ENCODE data around the gene OLA1. TPM values are rescaled to one million over a fixed set of nuclear protein-coding genes. Genes with fewer than 3 reads are reported as not detected.
A peak's percentile ranks its signal among the peaks of the same experiment; 100 is the strongest.

OLA1 gene
- total and polyA plus RNA-seq, 7 donors: 51.5 to 99.6 (median 67.6) TPM

DNA sequence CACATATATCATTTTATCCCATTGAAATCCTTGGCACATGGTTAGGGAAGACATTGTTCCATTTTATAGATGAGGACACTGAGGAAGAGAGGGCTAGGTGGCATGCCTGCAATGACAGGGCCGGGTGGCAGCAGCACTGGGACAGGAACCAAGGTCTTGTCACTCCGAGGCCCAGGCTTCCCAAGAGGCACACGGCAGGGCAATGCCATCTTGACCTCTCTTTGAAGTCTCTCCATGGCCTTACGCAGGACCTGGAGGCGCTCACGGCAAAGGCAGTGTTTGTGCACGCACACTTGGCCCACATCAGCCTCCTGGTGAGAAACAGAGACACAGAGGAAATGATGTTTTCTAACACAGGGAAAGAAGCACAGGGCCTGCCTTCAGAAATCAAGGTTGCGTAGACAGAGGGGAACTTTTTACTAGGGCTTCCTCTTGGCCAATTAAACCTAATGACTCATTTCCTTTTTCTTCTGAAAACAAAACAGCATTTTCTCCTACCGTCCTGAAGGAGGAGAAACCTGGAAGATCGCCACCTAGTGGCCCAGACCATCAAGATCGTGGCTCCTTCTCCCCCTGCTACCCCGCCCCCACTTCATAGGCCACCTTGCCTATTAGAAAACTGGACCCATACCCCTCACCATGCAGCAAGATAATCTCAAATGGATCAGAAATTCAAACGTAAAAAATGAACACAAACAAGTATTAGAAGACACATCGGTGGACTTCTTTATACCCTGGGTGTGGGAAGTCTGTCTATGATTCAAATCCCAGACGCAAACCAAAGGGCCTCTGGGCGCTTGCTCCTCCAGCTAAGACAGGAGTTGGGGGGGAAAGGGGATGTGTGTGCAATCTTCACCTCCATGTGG, 208.5 kb downstream of the OLA1 start:
- peak overlapping the region in 3 of 4 donors; percentile 24 to 36 (median 26) for H3K4me3 ChIP-seq
- H3K9me3 ChIP-seq: no peaks in the 10 kb centered on the region
- no peaks in the 10 kb centered on the region for H3K27me3 ChIP-seq
- no peaks in the 10 kb centered on the region for H3K36me3 ChIP-seq
- WGBS, 2 donors: 30 to 42% methylated on average over 16 of the region's 16 CpGs
- peak; percentile 95 for DNase-seq
- TF ChIP-seq POLR2A (IDR thresholded peaks at IDR 0.05) (no peak), POLR2AphosphoS5 (IDR thresholded peaks at IDR 0.05) (peak in 3 of 4 donors; percentile 54 to 65 (median 61)), EP300 (IDR thresholded peaks at IDR 0.05) (peak in 1 of 4 donors; percentile 26)
- TF ChIP-seq, protein P1, sequence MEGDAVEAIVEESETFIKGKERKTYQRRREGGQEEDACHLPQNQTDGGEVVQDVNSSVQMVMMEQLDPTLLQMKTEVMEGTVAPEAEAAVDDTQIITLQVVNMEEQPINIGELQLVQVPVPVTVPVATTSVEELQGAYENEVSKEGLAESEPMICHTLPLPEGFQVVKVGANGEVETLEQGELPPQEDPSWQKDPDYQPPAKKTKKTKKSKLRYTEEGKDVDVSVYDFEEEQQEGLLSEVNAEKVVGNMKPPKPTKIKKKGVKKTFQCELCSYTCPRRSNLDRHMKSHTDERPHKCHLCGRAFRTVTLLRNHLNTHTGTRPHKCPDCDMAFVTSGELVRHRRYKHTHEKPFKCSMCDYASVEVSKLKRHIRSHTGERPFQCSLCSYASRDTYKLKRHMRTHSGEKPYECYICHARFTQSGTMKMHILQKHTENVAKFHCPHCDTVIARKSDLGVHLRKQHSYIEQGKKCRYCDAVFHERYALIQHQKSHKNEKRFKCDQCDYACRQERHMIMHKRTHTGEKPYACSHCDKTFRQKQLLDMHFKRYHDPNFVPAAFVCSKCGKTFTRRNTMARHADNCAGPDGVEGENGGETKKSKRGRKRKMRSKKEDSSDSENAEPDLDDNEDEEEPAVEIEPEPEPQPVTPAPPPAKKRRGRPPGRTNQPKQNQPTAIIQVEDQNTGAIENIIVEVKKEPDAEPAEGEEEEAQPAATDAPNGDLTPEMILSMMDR (IDR thresholded peaks at IDR 0.05): peak; percentile 81 to 85 (median 82)
- H3K27ac ChIP-seq: peak overlapping the region; percentile 78 to 82 (median 78)
- intact Hi-C loops (cut with DNase I): loop anchor here (1.0 to 10.0 kb wide), 3 partner anchors 73 to 635 kb away; no protein-coding TSS in a partner anchor
- H3K4me1 ChIP-seq: peaks cover 0 to 5% (median 4%) of the 10 kb centered on the region in 4 donors

DNA sequence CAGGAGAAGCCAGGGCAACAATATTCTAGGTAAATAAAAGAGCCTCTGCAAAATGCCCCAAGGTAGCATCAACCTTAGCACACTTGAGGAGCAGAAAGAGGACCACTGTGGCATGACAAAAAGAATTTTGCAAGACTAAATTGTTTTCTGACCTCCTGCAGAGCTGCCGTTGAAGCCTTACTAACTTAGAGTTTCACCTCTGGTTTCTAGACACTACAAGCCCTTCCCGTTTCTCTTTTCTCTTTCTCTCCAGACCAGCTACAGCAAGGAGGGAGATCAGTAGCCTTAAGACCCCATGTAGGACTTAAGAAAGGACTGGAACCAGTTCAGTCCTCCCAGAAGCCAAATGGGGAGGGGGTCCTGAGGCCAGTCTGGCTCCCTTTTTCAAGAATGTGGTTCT, 209.9 kb downstream of the OLA1 start:
- Histone ChIP-seq H3K4me1 (peaks cover 0 to 5% (median 4%) of the 10 kb centered on the region in 4 donors), H3K27ac (peak overlapping the region in 1 of 4 donors; percentile 82), H3K9me3 (no peaks in the 10 kb centered on the region), H3K4me3 (no peak overlapping the region), H3K27me3 (no peaks in the 10 kb centered on the region), H3K36me3 (no peaks in the 10 kb centered on the region)
- intact Hi-C loops (cut with DNase I): no loop called here
- 80 to 81% methylated on average over 2 of the region's 2 CpGs for WGBS, 2 donors
- DNase-seq: no peak
- TF ChIP-seq, protein P1 (IDR thresholded peaks at IDR 0.05): no peak

DNA sequence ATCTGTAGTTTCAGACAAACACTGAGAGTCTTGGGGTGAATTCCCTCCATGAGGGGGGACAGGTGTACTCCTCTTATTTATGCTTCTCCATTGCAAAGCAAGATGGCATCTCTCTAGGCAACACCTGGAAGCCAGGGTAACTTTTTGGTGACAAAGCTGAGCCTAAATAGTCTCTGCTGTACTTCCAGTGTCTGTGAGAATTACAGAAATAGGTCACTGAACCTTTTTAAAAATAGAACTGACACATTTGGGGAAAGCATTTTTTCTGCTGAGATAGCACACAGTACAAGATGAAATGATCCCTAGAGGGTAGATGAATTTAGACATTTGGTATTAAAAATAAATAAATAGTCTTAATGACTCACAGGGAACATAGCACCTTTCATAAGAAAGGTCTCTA, 211.5 kb downstream of the OLA1 start:
- TF ChIP-seq POLR2AphosphoS5 (IDR thresholded peaks at IDR 0.05) (no peak), POLR2A (IDR thresholded peaks at IDR 0.05) (no peak), EP300 (IDR thresholded peaks at IDR 0.05) (no peak)
- TF ChIP-seq, protein P1 (IDR thresholded peaks at IDR 0.05): no peak
- no peaks in the 10 kb centered on the region for H3K9me3 ChIP-seq
- DNase-seq: no peak
- no peaks in the 10 kb centered on the region for H3K36me3 ChIP-seq
- H3K4me1 ChIP-seq: peaks cover 0 to 5% (median 4%) of the 10 kb centered on the region in 4 donors
- peak overlapping the region in 1 of 4 donors; percentile 65 for H3K27ac ChIP-seq
- intact Hi-C loops (cut with DNase I): no loop called here
- H3K4me3 ChIP-seq: no peak overlapping the region
- H3K27me3 ChIP-seq: no peaks in the 10 kb centered on the region

DNA sequence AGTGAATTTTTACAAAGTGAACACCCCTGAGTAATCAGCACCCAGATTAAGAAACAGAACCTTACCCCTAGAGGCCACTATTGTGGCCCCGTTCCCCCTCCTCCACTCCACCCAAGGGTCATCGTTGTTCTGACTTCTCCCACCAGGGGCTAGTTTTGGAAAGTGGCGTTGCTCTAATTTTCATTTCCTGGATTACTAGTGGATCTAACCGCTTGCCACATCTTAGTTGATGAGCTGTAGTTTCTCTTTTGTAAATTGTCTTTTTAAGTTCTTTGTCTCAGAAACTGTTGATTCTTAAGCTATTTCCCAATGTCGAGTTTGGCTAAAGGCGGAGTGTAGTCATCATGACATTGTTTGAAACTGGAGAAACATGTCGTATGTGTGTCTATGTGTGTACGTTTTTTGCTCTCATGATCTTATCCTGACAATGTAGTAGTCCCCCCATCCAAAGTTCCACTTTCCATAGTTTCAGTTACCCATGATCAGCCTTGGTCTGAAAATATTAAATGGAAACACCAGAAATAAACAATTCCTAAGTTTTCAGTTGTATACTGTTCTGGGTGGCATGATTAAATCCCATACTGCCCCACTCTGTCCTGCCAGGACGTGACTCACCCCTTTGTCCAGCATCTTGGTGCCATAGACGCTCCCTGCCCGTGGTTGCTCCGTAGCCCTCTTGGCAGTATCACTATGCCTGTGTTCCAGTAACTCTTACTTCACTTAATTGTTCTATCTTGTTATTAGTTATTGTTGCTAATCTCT, 212.2 kb downstream of the OLA1 start:
- TF ChIP-seq POLR2A (IDR thresholded peaks at IDR 0.05) (no peak), POLR2AphosphoS5 (IDR thresholded peaks at IDR 0.05) (no peak), EP300 (IDR thresholded peaks at IDR 0.05) (no peak)
- TF ChIP-seq, protein P1 (IDR thresholded peaks at IDR 0.05): no peak
- Histone ChIP-seq H3K27me3 (no peaks in the 10 kb centered on the region), H3K4me1 (peaks cover 0 to 5% (median 4%) of the 10 kb centered on the region in 4 donors), H3K4me3 (no peak overlapping the region), H3K36me3 (no peaks in the 10 kb centered on the region), H3K9me3 (no peaks in the 10 kb centered on the region), H3K27ac (peak overlapping the region in 1 of 4 donors; percentile 65)
- DNase-seq: peak; percentile 66
- intact Hi-C loops (cut with DNase I): no loop called here
- 77 to 78% methylated on average over 12 of the region's 12 CpGs for WGBS, 2 donors

Data from sigmoid colon (tissue), 7 donors.